GM15510 (cell line): Measurements from ENCODE around the gene EFR3B.

Experiments
- POLR2A ChIP-seq: IDR thresholded peaks from 3 replicates; pipeline ENCODE4 v1.6.1; 2011; ENCODE audit warnings: borderline replicate concordance; ENCODE audit not compliant: insufficient read length; ENCODE audit errors: extremely low read depth

The EFR3B gene

DNA sequence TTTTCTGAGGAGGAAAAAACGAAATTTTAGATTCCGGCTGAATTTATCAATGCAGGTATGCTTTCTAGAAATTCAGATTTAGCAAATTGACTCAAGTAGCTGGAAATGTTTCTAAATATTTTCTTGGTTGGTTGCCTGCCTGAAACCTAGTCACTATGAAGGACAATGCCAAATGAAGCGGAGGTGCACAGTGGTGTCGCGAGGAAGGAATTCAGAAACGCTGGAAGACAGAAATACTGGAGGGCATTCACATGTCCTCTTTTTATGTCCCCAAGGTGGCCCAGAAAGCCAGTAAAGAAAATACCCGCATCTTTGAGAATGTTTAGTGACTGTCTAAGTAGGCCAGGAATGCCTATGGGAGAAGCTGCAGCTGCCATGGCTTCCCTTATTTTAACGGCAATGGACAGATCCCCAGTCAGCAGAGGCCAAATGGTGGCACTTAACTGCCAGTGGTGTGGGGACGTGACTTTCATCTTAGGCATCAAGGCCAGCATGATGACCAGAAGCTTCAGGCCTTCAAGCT, 15.8 kb upstream of the EFR3B start:
- no peak for TF ChIP-seq POLR2A

DNA sequence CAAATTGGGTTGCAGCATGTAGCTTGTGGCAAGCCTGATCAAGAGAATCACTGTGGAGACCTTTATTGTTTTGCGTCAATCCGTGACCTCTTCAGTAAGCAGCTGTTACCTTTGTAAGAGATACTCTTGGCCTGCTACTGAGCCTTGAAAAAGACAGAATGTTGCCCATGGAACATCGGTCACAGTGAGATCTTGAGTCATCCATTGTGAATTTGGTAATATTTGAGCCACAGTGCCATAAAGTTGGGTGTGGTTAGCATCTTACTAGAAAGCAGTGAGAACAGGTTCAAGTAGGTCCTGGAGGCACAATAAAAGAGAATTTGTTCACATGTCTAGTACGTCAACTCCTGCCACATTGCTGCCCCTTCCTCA, 12.7 kb upstream of the EFR3B start:
- TF ChIP-seq POLR2A = no peak

DNA sequence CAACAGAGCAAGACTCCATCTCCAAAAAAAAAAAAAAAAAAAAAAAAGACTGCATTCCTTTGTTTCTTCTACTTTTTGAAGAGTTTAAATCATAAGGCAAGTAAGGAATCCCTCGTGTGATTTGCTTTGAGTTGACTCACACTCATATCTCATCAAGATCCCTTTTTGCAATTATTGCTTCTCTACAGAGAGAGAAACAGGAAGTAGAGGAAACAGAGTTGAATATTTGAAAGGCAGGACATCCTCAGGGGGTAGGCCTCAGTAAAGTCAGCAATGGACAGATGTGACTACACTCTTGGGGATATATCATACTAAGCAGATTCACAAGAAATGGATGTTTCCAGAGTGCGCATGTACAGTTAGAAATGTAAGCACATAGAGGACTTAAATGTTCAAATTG, 11.2 kb upstream of the EFR3B start:
- TF ChIP-seq POLR2A = no peak

GRCh38 chr2:25032094-25032493, 9.8 kb upstream of the EFR3B start:
- TF ChIP-seq POLR2A = no peak

- TF ChIP-seq POLR2A = no peak
Observed at GRCh38 chr2:25032901-25033300, 9.0 kb upstream of the EFR3B start.

DNA sequence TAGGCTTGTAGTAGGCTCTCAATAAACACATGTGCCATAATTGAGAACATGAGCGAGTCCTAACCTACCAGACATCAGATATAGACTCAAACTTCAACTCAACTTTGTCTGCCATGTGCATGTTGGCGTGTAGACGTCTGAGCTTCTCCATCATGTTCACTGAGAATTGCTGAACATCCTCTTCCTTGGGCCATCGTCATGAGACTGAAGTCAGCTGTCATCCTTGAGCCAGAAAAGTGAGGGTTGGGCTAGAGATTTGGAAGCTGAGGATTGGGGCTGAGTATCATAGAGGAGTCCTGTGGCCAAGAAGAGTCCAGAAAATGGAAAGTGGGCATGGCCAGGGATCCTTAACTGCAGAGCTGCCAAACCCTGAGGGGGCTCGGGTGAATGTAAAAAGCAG, 7.8 kb upstream of the EFR3B start:
- TF ChIP-seq POLR2A = no peak

- no peak for TF ChIP-seq POLR2A
Observed at GRCh38 chr2:25035537-25036220, 6.2 kb upstream of the EFR3B start.

DNA sequence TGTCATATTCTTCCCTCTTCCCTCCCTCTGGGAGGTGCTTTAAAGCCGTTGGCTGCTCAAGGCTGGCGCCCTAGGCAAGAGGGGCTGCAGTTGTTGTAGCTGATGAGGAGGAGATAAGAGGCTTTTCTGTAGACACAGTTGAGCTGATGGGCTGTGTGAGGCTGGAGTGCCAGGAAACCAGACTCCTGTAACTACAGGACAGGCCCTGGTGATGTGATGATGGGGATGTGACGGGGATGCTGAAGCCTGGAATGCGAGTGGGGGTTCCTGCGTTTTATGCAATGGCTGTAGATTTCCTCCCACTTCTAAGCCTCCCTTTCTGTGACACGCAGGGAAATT, 5.7 kb upstream of the EFR3B start:
- no peak for TF ChIP-seq POLR2A

- TF ChIP-seq POLR2A = no peak
Observed at GRCh38 chr2:25039126-25039525, 2.8 kb upstream of the EFR3B start.

- no peak for TF ChIP-seq POLR2A
Observed at GRCh38 chr2:25041307-25041927, 459 bp upstream of the EFR3B start.

GRCh38 chr2:25042321-25043240, 705 bp downstream of the EFR3B start:
- TF ChIP-seq POLR2A = no peak

DNA sequence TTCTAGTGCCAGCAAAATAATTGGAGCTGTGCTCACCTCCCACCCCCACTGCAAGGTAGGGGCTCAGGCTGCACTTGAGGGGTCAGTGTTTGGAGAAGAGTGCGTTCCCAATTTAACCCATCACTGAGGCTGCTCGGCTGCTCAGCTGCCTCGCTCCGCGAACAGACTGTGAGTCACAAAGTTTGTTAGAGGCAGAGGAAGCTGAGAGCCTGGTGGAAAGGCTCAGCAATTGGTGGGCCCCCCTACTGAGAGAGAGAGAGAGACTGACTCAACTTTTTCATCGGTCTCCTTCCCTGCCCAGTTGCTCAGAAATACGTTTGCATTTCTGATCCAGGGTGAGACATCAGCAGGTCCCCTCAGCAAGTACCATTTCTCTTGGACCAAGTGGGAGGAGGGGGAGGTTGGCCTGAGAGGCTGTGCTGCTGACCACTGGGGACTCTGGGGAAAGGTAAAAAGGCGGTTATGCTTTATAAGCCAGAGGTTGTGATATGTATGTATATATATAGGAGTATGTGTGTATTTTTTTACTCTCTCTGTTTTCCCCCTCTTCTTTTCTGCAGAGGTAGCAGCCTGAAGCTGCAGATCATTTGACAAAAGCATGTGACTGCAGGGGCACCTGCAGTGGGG, 1.5 kb downstream of the EFR3B start:
- no peak for TF ChIP-seq POLR2A

DNA sequence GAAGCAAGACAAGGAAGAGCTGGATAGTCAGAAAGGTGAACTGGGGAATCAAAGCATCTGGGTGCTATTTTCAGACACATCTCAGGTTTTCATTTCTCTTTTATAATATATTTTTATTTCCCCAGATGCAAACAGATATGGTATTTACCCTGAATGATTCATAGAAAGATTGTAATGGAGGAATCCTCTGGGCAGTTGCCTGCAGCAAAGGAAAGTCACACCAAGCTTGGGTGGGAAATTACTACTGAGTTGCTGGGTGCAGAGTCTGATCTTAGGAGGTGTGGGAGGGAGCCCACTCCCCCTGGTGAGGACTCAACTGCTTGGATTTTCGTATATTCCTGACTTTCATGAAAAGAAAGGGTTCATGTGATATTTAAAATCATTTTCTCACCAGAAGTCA, 2.1 kb downstream of the EFR3B start:
- no peak for TF ChIP-seq POLR2A

- TF ChIP-seq POLR2A = no peak
Observed at GRCh38 chr2:25044990-25045389, 3.1 kb downstream of the EFR3B start.

DNA sequence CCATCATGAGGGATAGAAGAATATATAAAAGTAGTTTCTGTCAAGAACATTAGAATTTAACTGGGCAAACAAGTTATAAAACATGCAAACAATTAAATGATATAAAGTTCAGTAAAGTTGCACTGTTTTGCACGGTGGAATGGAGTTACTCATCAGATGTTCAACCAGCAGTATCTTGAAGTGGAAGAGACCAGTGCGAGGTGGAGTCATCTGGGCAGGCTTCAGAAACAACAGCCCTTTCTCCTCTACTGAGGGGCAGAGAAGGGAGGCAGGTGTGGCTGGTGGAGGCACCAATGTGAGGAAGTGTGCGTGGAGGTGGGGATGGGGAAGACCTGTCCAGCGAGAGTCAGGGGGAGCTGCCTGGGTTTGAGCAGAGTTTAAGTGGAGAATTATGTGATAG, 7.5 kb downstream of the EFR3B start:
- TF ChIP-seq POLR2A = no peak
